GM12874 (cell line): ENCODE results near the gene CAMTA1.

Experiments
- CTCF ChIP-seq: IDR thresholded peaks from 2 replicates; pipeline ENCODE4 v1.5.1; 2011; ENCODE audit warnings: low read depth, mild to moderate bottlenecking, control low read depth, low read length, moderate library complexity; ENCODE audit not compliant: insufficient read depth

Gene CAMTA1

GRCh38 chr1:6861075-6861724 is 75.9 kb downstream of the CAMTA1 start:
- TF ChIP-seq CTCF: no peak

- TF ChIP-seq CTCF: no peak
Observed at GRCh38 chr1:6862906-6863305, 77.7 kb downstream of the CAMTA1 start.

GRCh38 chr1:6864166-6864565 is 78.9 kb downstream of the CAMTA1 start:
- TF ChIP-seq CTCF: no peak

GRCh38 chr1:6866825-6867224 is 81.6 kb downstream of the CAMTA1 start:
- TF ChIP-seq CTCF: no peak

DNA sequence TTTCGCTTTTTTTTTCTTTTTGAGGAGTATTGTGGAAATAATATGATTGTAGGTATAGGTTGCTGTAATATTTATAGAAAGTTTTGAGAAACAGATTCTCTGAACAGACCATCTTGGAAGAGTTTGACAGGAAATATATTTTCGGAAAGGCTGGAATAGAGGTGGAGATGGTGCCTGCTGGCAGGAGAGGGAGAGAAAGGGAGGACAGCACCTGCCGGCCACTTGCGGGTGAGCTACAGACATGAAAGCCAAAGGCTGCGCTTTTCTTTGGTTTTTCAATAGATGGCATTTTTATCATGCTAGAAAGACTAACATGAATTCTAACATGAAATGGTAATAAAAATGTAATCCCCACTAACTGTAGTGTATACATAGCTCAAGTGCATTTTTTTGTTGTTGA is 82.1 kb downstream of the CAMTA1 start:
- TF ChIP-seq CTCF: no peak

DNA sequence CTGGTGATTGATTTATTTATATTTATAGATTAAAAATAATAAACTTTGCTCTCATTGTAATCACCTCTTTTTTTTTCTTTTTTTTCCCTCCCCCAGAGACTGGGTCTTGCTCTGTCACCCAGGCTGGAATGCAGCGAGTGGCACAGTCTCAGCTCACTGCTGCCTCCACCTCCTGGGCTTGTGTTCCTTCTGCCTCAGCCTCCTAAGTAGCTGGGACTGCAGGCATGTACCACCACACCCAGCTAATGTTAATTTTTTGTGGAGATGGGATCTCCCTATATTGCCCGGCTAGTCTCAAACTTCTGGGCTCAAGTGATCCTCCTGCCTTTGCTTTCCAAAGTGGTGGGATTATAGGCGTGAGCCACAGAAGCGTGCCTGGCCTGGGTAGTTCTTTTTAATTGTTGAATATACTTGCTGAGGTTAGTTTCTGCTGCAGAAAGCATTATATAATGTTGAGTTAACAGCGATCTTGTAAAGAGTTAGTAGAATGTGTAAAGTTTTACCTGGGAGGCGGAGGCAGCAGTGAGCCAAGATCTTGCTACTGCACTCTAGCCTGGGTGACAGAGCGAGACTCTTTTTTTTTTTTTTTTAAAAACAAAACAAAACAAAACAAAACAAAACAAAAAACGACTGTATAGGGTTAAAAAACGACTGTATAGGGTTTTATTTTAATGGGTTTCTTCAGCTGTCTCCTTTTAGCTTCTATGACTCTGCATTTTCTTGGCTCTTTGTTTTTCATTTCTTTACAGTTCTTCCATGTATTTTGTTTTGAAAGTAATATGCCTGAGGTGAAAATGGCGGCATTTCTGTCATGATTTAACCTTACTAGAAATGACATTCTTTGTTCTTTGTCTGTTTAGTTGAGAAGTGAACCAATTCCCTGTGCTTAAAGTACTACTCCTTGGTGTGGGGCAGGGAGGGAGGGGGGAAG is 82.7 kb downstream of the CAMTA1 start:
- no peak for TF ChIP-seq CTCF

- no peak for TF ChIP-seq CTCF
Observed at GRCh38 chr1:6868660-6869380, 83.6 kb downstream of the CAMTA1 start.
